ENCODE data around the gene NOP9. TPM values are rescaled to one million over a fixed set of nuclear protein-coding genes. Genes with fewer than 3 reads are reported as not detected.
"Not testable (repeated sequence)": the region's sequence is repeated elsewhere in the genome, so short reads cannot be mapped to it uniquely, and the experiment has no call there.

NOP9 gene
- polyA plus RNA-seq, 3 donors = 6.8 to 11.6 (median 11.0) TPM

GRCh38 chr14:24334431-24335291 lies 35.0 kb downstream of the NOP9 start, which contains the start of gene ADCY4:
ADCY4 (minus strand) TSS chr14:24335071; CDS start chr14:24334652, 419 bp downstream.
- no peak within 1 kb of the TSS for H3K27ac ChIP-seq (ENCODE audit: low read depth, low read length)
- 4 to 12% (median 5%) methylated on average over 64 to 65 of the region's 65 CpGs for WGBS, 3 donors

- 55 to 80% (median 55%) methylated on average over 12 of the region's 12 CpGs for WGBS, 3 donors
- H3K27ac ChIP-seq (ENCODE audit: low read depth, low read length) = no peak overlapping the region
Measured at GRCh38 chr14:24335461-24336171, 36.0 kb downstream of the NOP9 start.

- 86 to 93% (median 87%) methylated on average over 7 of the region's 7 CpGs for WGBS, 3 donors
- H3K27ac ChIP-seq (ENCODE audit: low read depth, low read length) = no peak overlapping the region
Measured at GRCh38 chr14:24337144-24337823, 37.6 kb downstream of the NOP9 start.

GRCh38 chr14:24337824-24338175 lies 38.1 kb downstream of the NOP9 start:
- WGBS, 3 donors = 92 to 96% (median 95%) methylated on average over 8 of the region's 8 CpGs
- H3K27ac ChIP-seq (ENCODE audit: low read depth, low read length) = no peak overlapping the region

- H3K27ac ChIP-seq (ENCODE audit: low read depth, low read length) = no peak overlapping the region
- WGBS, 3 donors = 65 to 81% (median 76%) methylated on average over 14 of the region's 14 CpGs
Measured at GRCh38 chr14:24338843-24339242, 39.2 kb downstream of the NOP9 start.

GRCh38 chr14:24339284-24340151 lies 39.9 kb downstream of the NOP9 start, which contains the start of gene RIPK3:
RIPK3 (minus strand) TSS chr14:24339991; CDS start chr14:24339826, 165 bp downstream.
- WGBS, 3 donors = 5 to 10% (median 7%) methylated on average over 48 to 51 of the region's 51 CpGs
- H3K27ac ChIP-seq (ENCODE audit: low read depth, low read length) = peak within 1 kb of the TSS; percentile 6

GRCh38 chr14:24340606-24341005 lies 41.0 kb downstream of the NOP9 start:
- WGBS, 3 donors = 93 to 100% (median 100%) methylated on average over 1 of the region's 1 CpG
- H3K27ac ChIP-seq (ENCODE audit: low read depth, low read length) = no peak overlapping the region

GRCh38 chr14:24342889-24343288 lies 43.2 kb downstream of the NOP9 start:
- 96 to 99% (median 98%) methylated on average over 4 of the region's 4 CpGs for WGBS, 3 donors
- no peak overlapping the region for H3K27ac ChIP-seq (ENCODE audit: low read depth, low read length)

- WGBS, 3 donors = 61 to 86% (median 80%) methylated on average over 7 of the region's 7 CpGs
- no peak overlapping the region for H3K27ac ChIP-seq (ENCODE audit: low read depth, low read length)
Measured at GRCh38 chr14:24343795-24344660, 44.4 kb downstream of the NOP9 start.

- H3K27ac ChIP-seq (ENCODE audit: low read depth, low read length) = no peak overlapping the region
- 57 to 72% (median 61%) methylated on average over 1 of the region's 1 CpG for WGBS, 3 donors
Measured at GRCh38 chr14:24347134-24347533, 47.5 kb downstream of the NOP9 start.

GRCh38 chr14:24348186-24348585 lies 48.5 kb downstream of the NOP9 start:
- WGBS, 3 donors = 93 to 98% (median 97%) methylated on average over 2 of the region's 2 CpGs
- no peak overlapping the region for H3K27ac ChIP-seq (ENCODE audit: low read depth, low read length)

- 73 to 78% (median 76%) methylated on average over 5 of the region's 5 CpGs for WGBS, 3 donors
Measured at GRCh38 chr14:24349742-24350141, 50.1 kb downstream of the NOP9 start.

GRCh38 chr14:24351517-24351916 lies 51.9 kb downstream of the NOP9 start:
- no peak overlapping the region for H3K27ac ChIP-seq (ENCODE audit: low read depth, low read length)
- 22 to 28% (median 25%) methylated on average over 4 of the region's 4 CpGs for whole genome bisulfite sequencing, 3 donors

More at GRCh38 chr14:24349742-24350141, 50.1 kb downstream of the NOP9 start:
- no peak overlapping the region for H3K27ac ChIP-seq (ENCODE audit: low read depth, low read length)

- 47 to 88% (median 72%) methylated on average over 4 to 5 of the region's 5 CpGs for WGBS, 3 donors
- no peak overlapping the region for H3K27ac ChIP-seq (ENCODE audit: low read depth, low read length)
Measured at GRCh38 chr14:24353559-24354481, 54.2 kb downstream of the NOP9 start.

GRCh38 chr14:24354482-24354825 lies 54.8 kb downstream of the NOP9 start:
- H3K27ac ChIP-seq (ENCODE audit: low read depth, low read length) = not testable (repeated sequence)
- WGBS, 3 donors = 86 to 91% (median 89%) methylated on average over 3 of the region's 3 CpGs

- no peak overlapping the region for H3K27ac ChIP-seq (ENCODE audit: low read depth, low read length)
- WGBS, 3 donors = 69 to 89% (median 72%) methylated on average over 7 of the region's 7 CpGs
Measured at GRCh38 chr14:24355009-24355408, 55.4 kb downstream of the NOP9 start.

Measured in adipose tissue (tissue), 3 donors.